T-helper 1 cell treated with Interleukin-12 subunit alpha and Interleukin-12 subunit beta and Interleukin-4 antibody, amounts not matched to agents 30 μg/mL and 1 μg/mL, for 36 hours (primary cell): ENCODE results near the gene SETBP1.

Source experiments
- H3K27ac Mint-ChIP-seq: one replicate; pipeline ENCODE4 v1.8.0; 2021; ENCODE audit warnings: mild to moderate bottlenecking, mixed read lengths
- H3K27me3 Mint-ChIP-seq: one replicate; pipeline ENCODE4 v1.8.0; 2021; ENCODE audit warnings: low read depth, mixed read lengths
- H3K36me3 Mint-ChIP-seq: one replicate; pipeline ENCODE4 v1.8.0; 2021; ENCODE audit warnings: low read depth, mixed read lengths
- H3K4me1 Mint-ChIP-seq: one replicate; pipeline ENCODE4 v1.8.0; 2021; ENCODE audit warnings: low read depth, mixed read lengths
- H3K4me3 Mint-ChIP-seq: one replicate; pipeline ENCODE4 v1.8.0; 2021; ENCODE audit warnings: mild to moderate bottlenecking, moderate library complexity, mixed read lengths
- H3K9me3 Mint-ChIP-seq: one replicate; pipeline ENCODE4 v1.8.0; 2021; ENCODE audit warnings: mixed read lengths

SETBP1 gene

DNA sequence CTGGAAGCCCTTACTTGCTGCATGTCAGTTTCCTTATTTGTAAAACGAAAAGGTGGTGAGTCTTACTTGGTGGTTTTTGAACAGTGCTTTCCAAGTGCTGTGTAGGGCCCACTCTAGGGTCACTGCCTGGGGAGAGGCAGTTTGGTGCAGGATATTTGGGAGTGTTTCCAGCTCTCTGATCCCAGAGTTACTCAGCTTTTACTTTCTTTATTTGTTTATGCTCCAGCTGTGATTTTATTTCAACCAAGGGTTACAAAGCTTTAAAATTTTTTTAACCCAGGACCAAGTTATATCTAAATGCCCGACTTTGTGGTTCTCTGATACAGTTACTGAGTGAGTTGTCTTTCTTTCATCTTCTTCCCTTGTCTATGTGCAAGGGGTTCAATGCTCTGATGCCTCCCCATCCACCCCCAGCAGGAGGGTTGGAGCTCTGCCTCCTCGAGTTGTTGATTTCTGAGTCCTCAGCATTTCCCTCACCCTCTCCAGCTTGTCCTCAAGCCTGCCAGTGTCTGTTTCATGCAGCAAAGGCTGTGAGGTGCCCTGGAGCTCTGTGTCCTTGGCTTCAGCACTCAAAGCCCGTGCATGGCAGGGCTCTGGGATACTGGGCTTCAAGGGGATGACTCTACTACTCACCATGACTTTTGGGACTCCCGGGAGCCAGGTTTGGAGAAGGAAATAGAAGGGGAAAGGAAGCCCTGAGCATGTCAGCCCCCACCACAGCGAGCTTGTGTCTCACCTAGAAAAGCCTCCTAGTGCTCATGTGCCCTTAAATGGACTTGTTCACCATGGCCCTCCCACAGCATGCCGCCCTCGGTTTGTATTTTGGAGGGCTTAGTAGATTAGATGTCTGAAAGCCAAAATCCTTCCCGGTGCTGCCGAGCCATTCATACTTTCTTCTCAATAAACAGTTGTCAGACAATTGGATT is 236.8 kb downstream of the SETBP1 start:
- H3K9me3 Mint-ChIP-seq: no peaks in the 10 kb centered on the region
- no peak overlapping the region for H3K4me3 Mint-ChIP-seq
- peaks cover 15% of the 10 kb centered on the region for H3K27me3 Mint-ChIP-seq
- H3K4me1 Mint-ChIP-seq: peaks cover 3% of the 10 kb centered on the region
- no peak overlapping the region for H3K27ac Mint-ChIP-seq
- peaks cover 3% of the 10 kb centered on the region for H3K36me3 Mint-ChIP-seq

DNA sequence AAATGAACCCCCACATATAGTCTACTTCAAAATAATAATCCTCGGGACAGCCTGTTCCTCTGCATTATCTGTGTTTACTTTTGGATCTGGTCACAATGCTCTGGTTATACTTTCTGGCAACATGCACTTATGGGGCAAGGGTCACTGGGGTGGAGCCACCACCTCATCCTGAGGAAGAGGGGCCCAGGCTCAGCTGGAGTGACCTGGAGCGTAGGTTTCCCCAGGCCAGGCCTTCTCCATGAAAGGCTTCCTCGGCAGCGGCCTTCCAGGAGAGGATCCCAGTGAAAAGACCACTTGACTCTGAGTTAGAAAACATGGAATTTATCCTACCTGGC is 237.4 kb downstream of the SETBP1 start:
- no peaks in the 10 kb centered on the region for H3K4me1 Mint-ChIP-seq
- H3K4me3 Mint-ChIP-seq: no peak overlapping the region
- no peak overlapping the region for H3K27ac Mint-ChIP-seq
- peaks cover 13% of the 10 kb centered on the region for H3K27me3 Mint-ChIP-seq
- H3K9me3 Mint-ChIP-seq: no peaks in the 10 kb centered on the region
- peaks cover 3% of the 10 kb centered on the region for H3K36me3 Mint-ChIP-seq

DNA sequence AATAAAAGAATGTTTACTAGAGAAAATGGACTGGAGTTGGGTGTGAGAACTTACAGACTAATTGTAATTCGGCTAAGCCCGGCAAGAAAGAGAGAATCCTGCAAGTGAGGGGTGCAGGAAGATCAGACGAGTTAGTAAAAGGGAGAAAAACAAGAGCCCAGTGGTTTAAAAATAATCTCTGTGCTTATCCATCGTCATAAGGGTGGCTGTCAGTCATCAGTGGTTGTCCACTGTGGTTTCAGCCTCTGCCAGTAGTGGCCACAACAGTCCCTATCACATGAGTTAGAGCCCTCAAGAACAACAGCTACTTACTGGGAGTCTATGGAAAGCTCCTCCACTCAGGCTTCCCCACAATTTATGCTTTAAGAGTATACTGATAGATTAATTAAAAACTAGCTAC is 239.8 kb downstream of the SETBP1 start:
- no peaks in the 10 kb centered on the region for H3K4me1 Mint-ChIP-seq
- H3K27ac Mint-ChIP-seq: no peak overlapping the region
- H3K36me3 Mint-ChIP-seq: no peaks in the 10 kb centered on the region
- H3K9me3 Mint-ChIP-seq: no peaks in the 10 kb centered on the region
- H3K4me3 Mint-ChIP-seq: no peak overlapping the region
- H3K27me3 Mint-ChIP-seq: peaks cover 9% of the 10 kb centered on the region

DNA sequence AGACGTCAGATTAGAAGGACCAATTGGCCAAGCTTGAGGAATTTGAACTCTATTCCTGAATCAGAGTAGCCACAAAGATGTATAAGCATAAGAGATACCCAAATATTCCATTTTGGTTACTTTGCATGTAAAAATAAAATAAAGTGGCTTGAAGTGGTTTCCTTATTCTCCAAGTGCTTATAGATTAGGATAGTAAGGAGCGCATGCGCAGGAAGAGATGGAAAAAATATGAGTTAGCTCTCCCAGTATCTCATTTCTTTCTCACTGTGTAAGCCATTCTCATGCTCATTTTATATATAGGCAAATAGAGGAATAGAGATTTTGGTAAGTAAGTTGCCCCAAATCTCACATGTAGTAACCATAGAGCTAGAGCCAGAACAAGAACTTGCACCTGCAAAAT is 241.3 kb downstream of the SETBP1 start:
- H3K36me3 Mint-ChIP-seq: no peaks in the 10 kb centered on the region

DNA sequence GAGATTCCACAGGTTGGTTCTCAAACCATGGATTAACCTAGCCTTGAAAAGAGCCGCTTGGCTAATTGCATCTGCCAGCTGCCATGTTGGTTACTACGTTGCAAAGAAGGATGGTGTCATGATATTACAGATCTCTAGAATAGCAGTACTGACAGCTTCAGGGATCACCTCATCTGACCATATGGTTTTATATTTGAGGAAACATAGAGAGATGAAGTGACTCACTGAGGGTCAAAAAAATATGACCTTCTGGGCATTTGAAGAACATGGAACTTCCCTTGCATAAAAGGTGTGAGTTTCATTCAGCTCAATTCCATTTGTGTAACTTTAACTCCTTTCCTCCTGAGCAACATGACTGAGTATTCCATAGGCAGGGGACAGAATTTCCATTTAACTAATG is 242.3 kb downstream of the SETBP1 start:
- Mint-ChIP-seq H3K27me3 (peaks cover 5% of the 10 kb centered on the region), H3K36me3 (no peaks in the 10 kb centered on the region), H3K4me3 (no peak overlapping the region), H3K9me3 (no peaks in the 10 kb centered on the region), H3K27ac (no peak overlapping the region), H3K4me1 (no peaks in the 10 kb centered on the region)

More for the DNA sequence above, 241.3 kb downstream of the SETBP1 start:
- Mint-ChIP-seq H3K4me1 (no peaks in the 10 kb centered on the region), H3K9me3 (no peaks in the 10 kb centered on the region), H3K27ac (no peak overlapping the region), H3K4me3 (no peak overlapping the region), H3K27me3 (peaks cover 5% of the 10 kb centered on the region)

DNA sequence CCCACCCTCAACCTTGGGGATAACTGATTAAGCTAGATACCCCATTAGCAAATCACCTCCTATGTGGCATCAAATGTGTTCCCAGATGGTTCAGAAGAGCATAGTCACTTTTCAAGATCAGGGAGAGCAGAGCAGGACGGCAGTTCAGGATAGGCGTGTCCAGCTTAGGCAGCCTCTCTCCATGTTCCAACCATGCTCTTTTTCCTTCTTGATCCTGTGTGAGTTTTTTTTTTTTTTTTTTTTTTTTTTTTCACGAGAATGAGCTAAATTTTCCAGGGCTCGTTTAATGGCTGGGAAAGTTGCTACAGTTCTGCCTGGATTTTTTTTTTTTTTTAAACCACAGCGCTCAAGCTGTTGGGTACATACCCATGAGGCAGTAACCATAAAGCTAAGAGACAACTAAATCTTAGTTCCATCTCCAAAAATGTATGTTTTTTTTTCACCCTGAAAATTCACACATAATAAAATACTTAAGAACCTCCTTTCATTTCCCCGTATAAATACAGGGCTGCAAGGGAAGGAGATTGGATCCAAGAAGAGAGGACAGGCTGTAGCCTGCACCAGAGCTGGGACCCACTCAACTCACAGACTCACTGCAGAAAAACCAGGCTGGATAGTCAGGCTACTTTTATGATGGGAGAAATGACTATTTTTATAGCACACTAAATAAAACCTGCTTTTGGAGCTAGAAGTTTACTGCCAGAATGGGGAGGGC is 244.3 kb downstream of the SETBP1 start:
- peaks cover 5% of the 10 kb centered on the region for H3K27me3 Mint-ChIP-seq
- no peaks in the 10 kb centered on the region for H3K9me3 Mint-ChIP-seq
- no peak overlapping the region for H3K27ac Mint-ChIP-seq
- no peak overlapping the region for H3K4me3 Mint-ChIP-seq
- no peaks in the 10 kb centered on the region for H3K36me3 Mint-ChIP-seq
- H3K4me1 Mint-ChIP-seq: no peaks in the 10 kb centered on the region

DNA sequence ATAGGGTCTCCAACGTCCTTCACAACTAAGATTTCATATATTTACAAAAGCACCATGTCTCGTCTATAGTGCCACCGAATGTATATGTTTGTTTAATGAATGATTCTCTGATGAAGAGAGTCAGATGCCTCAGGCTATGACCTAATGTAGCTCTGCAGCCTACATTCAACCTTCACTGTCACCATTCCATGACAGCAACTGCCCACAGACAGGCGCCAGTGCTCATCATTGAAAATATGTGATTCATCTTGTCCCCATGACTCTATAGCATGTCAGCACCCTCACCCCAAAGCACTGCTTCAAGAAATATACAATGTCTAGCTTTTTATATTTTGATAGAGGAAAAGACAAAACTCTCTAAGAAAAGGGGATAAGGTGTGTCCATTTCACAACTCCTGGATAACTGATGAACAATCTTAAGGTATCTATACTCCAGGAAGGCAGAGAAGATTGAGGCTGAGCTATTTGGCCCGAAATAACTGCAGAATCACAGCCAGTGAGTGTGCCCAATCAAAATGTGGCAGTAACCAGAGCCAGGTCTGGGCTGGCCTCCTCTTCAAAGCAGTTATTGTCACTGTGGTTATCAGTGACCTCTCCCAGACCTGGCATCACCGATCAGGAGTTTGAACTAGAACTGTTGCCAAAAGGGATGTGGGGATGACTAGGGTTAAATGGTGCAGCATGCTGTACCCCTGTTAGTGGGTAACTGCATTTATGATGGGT is 246.6 kb downstream of the SETBP1 start:
- Mint-ChIP-seq H3K4me1 (peaks cover 1% of the 10 kb centered on the region), H3K27ac (no peak overlapping the region), H3K36me3 (no peaks in the 10 kb centered on the region), H3K27me3 (peaks cover 3% of the 10 kb centered on the region), H3K9me3 (peaks cover 15% of the 10 kb centered on the region), H3K4me3 (no peak overlapping the region)

DNA sequence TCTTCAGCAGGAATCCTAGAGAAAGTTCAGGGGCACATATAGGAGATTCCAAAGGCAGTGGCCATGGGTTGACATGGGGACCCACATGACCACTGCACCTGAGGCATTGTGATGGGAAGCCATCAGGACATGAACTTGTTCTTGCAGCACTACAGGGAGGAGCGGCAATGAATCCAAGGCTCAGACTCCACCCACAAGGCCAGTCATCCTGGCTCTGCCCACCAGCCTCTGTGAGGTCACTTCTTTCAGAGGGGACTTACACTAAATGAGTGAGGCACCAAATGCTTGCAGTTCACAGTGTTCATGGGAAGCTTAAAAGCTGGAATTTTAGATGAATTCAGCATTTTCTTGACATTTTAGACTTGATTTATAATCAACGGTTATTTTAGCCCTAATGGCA is 254.2 kb downstream of the SETBP1 start:
- Mint-ChIP-seq H3K27ac (no peak overlapping the region), H3K9me3 (peaks cover 24% of the 10 kb centered on the region), H3K27me3 (peaks cover 5% of the 10 kb centered on the region), H3K36me3 (peaks cover 4% of the 10 kb centered on the region), H3K4me1 (peaks cover 12% of the 10 kb centered on the region), H3K4me3 (no peak overlapping the region)

DNA sequence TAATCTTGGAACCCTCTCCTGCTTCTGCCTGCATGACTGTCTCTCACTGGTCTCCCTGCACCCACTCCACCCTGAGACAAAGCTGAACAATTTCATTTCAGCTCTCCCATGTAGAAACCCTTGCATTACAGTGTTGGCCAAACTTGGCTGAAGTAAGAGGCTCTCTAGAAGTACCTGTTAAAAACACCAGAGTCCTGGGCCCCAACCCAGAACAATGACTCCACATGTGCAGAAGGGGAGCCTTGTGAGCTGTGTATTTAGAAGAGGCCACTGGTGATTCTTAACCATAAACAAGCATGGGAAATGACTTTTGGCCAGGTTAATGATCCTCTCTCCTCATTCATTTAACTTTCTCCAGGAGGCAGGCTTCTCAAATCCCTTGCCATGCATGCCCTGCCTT is 254.8 kb downstream of the SETBP1 start:
- H3K27me3 Mint-ChIP-seq: peaks cover 5% of the 10 kb centered on the region
- H3K36me3 Mint-ChIP-seq: peaks cover 4% of the 10 kb centered on the region
- H3K27ac Mint-ChIP-seq: no peak overlapping the region
- no peak overlapping the region for H3K4me3 Mint-ChIP-seq
- H3K9me3 Mint-ChIP-seq: peaks cover 24% of the 10 kb centered on the region
- peaks cover 14% of the 10 kb centered on the region for H3K4me1 Mint-ChIP-seq

DNA sequence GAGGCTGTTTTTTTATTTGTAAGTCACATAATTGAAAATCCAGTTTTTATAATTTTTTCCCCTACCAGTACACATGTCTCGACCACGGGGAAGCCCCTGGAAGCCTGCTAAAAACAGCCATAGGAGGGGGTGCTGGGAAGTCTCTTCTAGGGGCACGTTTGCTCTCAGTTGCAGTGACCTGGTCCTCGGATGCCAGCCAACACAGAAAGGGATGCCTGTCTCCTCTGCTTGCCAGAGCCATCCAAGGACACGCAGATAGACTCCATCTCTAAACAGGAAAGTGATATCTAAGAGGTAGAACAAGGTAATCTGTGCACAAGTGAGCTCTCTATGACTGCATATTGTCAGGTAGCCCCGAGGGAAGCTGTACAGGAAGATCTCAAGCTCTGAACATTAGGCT is 255.8 kb downstream of the SETBP1 start:
- Mint-ChIP-seq H3K27ac (no peak overlapping the region), H3K4me1 (peaks cover 16% of the 10 kb centered on the region), H3K36me3 (peaks cover 4% of the 10 kb centered on the region), H3K9me3 (peaks cover 16% of the 10 kb centered on the region), H3K27me3 (peaks cover 5% of the 10 kb centered on the region), H3K4me3 (no peak overlapping the region)

DNA sequence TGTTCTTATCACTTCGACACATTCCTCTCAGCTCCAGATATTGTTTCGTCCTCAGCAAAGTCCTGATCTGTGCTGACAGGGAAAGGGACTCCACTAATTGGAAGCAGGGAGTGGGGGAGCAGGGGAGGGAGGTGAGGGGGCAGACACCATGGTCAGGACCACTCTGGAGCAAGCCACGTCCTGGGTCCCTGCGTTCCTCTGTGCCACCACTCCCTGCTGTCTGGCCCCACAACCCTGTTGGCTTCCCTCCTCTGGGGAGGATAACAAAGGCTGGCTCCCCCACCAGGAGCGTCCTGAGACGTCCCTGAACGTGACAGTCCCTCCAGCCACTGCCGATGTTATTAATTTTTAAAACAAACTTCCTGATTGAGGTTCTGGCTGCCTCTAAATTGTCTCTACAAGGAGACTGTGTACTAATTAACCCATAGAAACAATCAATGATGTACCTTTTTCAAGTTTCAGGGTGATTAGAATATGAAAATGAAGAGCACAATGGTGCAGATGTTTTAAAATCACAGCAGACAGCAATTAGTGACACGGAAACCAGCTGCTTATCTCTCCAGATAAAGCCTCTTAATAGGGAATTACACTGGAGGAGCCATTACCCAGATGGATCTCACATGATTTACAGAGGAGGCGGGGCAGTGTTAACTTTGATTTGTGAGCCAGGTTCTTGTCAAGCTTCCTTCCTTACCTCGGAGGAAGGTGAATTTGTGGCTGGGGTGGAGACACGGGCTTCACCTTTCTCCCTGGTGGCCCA is 257.5 kb downstream of the SETBP1 start:
- Mint-ChIP-seq H3K27ac (no peak overlapping the region), H3K36me3 (peaks cover 2% of the 10 kb centered on the region), H3K27me3 (peaks cover 5% of the 10 kb centered on the region), H3K4me1 (peaks cover 8% of the 10 kb centered on the region), H3K9me3 (peaks cover 5% of the 10 kb centered on the region), H3K4me3 (no peak overlapping the region)

DNA sequence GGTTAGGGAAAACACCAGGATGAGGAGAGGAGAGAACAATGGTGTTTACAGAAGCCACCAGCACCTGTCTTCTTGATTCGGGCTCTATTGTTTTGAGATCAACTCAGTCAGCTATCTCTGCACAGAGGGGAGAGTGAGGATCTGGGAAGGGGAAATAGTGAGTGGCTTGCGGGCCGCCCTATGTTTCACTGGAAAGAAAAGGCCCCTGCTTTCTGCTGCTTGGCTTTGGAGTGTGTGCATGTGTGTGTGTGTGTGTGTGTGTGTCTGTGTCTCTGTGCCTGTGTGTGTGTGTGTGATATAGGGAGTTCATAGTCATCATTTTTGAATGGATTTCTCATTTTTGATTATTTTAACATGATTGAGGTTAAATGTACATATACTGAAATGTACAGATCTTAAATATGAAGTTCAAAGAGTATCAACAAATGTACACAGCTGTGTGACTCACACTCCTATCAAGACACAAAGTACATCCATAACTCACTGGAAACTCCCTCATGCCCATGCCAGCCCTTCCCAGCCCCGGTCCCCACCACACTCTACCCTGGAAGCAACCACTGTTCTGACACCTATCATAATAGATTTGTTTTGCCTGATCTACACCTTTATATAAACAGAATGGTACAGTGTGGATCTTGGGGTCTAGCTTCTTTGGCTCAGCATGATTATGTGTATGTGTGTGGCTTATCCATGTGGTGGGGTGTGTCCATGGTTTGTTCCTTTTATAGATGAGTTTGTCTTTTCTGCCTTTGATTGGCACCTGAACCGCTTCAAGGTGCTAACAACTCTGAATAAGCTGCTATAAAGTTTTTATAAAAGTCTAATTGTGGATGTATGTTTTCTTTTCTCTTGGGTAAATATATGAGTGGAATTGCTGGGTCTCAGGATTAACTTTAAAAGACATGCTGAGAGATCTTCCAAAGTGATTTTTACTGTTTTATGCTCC is 258.3 kb downstream of the SETBP1 start:
- no peak overlapping the region for H3K27ac Mint-ChIP-seq

DNA sequence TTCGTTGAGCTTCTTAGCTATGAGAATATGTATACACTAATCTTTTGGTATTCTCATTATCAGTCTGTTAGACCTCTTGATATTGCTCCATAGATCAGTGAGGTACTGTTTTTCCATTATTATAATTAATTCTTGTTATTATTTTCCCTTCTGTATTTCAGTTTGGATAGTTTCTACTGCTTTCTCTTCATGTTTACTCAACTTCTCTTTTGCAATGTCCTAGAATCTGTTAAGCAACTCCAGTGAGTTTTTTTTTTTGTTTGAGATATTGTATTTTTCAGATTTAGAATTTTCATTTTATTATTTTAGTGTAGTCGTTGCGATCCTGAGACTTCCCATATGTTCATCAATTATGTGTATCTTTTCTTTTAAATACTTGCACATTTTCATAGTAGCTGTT is 260.8 kb downstream of the SETBP1 start:
- no peak overlapping the region for H3K27ac Mint-ChIP-seq
- H3K4me1 Mint-ChIP-seq: peaks cover 4% of the 10 kb centered on the region
- H3K36me3 Mint-ChIP-seq: no peaks in the 10 kb centered on the region
- no peaks in the 10 kb centered on the region for H3K9me3 Mint-ChIP-seq
- H3K4me3 Mint-ChIP-seq: no peak overlapping the region
- peaks cover 4% of the 10 kb centered on the region for H3K27me3 Mint-ChIP-seq

More for the DNA sequence above, 258.3 kb downstream of the SETBP1 start:
- no peak overlapping the region for H3K4me3 Mint-ChIP-seq
- peaks cover 5% of the 10 kb centered on the region for H3K9me3 Mint-ChIP-seq
- peaks cover 7% of the 10 kb centered on the region for H3K27me3 Mint-ChIP-seq
- peaks cover 2% of the 10 kb centered on the region for H3K36me3 Mint-ChIP-seq
- peaks cover 8% of the 10 kb centered on the region for H3K4me1 Mint-ChIP-seq
